HG03196 (cell line): ENCODE data around the gene ARL5C.
"Not testable (repeated sequence)": the region's sequence is repeated elsewhere in the genome, so short reads cannot be mapped to it uniquely, and the experiment has no call there.

Experiments
- ATAC-seq: cut with Tn5 transposase; IDR thresholded peaks from one replicate; pipeline ENCODE4 v1.9.1; 2021; ENCODE audit not compliant: unreplicated experiment

The ARL5C gene

DNA sequence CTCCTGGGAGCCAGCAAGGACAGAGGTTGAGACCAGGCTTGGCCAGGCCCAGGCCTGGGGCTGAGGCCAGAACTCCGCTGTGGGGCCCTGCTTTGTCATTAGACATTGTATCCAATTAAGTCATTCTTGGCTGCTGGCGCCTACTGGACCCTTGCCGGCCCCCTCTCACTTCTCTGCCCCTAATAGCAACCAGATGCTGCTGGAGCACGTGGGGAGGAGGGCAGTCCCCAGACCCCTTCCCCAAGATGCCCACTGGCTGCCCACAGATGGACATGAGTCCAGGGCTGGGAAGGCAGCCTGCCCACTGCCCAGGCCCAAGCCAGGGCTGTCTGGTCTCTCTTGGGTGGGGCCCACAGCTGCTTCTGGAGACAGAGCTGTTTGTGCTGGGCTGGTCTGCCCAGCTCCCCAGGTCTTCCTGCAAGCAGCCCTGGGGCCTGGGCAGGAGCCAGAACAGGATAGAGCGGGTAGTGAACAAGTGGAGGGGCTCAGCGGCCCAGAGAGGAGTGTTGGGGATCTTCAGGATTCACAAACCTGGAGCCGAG, 22.3 kb downstream of the ARL5C start:
- ATAC-seq: no peak

GRCh38 chr17:39141915-39142664, 23.9 kb downstream of the ARL5C start:
- ATAC-seq: no peak

DNA sequence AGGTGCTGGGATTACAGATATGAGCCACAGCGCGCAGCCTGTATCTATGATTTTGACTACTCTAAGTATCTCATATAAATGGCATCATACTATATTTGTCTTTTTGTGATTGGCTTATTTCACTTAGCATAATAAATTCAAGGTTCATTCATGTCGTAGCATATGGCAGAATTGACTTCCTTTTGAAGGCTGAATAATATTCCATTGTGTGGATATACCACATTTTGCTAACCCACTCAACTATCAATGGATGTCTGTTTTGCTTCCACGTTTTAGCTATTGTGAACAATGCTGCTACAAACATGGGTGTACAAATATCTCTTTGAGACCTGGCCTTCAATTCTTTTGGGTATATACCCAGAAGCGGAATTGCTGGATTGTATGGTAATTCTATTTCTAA, 24.7 kb downstream of the ARL5C start:
- ATAC-seq: no peak

GRCh38 chr17:39139561-39139960, 26.4 kb downstream of the ARL5C start:
- ATAC-seq: no peak

DNA sequence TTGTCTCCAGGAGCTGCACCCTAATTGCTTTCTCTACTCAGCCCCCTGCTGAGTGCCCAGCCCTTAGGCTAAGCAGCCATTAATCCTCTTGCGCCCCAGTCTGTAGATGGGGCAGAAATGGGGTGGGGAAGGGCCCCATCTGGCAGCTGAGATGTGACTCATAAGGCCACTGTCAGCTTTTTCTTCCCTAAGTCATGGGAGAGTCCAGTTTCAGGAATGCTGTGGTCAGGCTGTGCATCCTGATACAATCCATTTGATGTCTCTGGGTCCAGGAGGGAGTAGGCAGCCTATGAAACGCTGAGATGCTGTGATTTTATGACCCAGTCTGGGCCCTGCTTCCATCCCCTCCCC, 26.8 kb downstream of the ARL5C start:
- no peak for ATAC-seq

GRCh38 chr17:39138431-39139160, 27.4 kb downstream of the ARL5C start:
- ATAC-seq: no peak

DNA sequence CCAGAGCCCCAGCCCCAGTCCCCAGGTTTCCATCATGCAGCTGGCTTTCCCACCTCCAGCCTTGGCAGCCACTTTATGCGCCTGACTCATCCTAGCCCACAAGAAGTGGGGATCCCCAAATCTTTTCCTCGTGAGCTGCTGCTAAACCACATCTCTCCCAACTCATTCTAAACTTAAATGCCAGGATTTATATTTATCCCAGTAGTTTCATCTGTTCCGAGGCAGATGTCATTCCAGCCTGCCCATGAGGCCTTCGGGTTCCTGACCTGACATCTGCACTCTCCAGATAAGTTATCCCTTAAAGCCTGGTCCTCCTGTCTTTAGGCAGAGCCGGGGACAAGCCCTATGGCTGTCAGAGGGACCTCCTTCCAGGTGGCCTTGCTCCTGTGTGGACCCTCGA, 31.1 kb downstream of the ARL5C start:
- ATAC-seq: no peak

DNA sequence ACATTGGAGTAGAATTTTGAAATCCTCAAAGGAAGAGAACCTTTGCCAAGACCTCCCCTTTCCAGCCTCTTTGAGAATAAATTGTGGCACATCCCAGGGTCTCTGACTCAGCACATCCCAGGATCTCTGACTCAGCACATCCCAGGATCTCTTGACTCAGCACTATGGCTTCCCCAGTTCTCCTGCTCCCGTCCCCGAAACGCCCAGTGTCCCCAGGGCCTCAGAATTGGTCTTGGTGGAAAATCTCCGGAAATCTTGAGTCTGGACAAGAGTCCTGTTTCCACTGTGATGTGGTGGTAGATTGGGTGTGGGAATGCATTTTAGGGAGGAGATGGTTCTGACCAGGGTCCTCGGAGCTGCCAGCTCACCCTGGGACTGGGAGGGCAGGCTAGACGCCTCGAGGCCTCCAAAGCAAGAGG, 33.8 kb downstream of the ARL5C start:
- ATAC-seq: no peak

DNA sequence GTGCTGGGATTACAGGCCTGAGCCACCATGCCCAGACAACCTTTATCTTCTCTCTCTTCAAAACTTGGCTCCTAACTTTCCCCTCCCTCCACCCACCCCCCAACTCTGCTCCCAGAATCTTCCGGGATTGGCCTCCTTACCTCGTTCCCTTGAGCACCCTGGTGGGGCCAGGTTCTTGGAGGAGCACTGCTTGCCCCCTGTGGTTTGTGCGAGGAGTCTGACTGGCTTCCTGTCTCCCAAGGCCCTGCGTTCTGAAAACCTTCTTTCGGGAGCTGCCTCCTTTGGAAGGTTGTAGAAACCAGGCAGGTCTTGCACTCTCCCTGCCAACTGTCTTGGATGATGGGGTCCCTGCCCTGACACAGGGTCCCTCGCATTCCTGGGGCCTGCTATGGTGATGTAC, 34.3 kb downstream of the ARL5C start:
- ATAC-seq: no peak

GRCh38 chr17:39130205-39130604, 35.8 kb downstream of the ARL5C start:
- no peak for ATAC-seq

GRCh38 chr17:39129544-39129943, 36.4 kb downstream of the ARL5C start:
- not testable (repeated sequence) for ATAC-seq

DNA sequence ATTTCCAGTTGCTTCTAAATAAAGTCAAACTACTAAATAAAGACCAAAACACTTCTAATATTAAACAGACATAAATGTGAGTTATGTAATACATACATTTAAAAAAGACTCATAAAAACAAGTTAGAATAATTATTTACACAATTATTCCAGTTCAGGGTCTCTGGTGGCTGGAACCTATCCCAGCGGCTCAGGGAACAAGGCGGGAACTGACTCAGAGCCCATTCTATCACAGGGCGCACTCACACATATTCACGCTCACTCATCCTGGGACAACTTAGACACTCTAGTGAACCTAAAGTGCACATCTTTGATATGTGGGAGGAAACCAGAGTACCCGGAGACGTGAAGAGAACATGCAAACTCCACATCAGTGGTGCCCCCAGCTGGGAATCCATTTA, 39.5 kb downstream of the ARL5C start:
- no peak for ATAC-seq

DNA sequence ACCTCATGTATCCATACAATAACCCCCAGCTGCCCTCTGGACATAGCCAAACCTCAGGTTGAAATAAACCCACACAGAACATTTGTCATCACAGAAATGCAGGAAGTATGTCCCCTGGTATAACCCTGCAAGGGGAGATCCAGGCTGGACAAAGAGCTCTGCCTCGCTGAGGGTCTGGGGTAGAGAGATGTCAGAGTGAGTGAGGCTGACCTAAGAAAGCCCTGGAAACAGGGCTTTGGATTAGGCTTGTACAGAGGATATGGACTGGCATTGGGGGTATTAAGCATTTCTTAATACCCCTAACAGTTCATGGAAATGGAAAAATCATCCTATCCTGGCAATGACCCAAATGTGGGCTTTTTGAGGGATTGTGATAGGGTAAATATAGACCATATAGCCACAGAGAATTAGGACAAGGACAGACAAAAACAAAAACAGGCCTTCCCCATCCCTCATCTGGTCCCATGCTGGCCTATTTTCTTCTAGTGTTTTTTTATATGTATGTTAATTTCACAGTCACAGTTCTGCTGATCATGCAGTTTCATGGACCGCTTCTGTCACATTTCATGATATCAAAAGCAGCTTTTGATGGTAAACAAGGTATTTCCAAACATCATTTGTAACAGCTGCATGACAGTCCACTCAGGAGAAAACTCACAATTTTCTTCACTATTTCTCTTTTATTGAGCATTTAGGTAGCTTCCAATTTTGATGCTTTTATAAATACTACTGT, 40.7 kb downstream of the ARL5C start:
- no peak for ATAC-seq

GRCh38 chr17:39123627-39124026, 42.3 kb downstream of the ARL5C start:
- no peak for ATAC-seq

- ATAC-seq: no peak
Measured at GRCh38 chr17:39122991-39123390, 43.0 kb downstream of the ARL5C start.

GRCh38 chr17:39121919-39122318, 44.0 kb downstream of the ARL5C start:
- ATAC-seq: not testable (repeated sequence)

DNA sequence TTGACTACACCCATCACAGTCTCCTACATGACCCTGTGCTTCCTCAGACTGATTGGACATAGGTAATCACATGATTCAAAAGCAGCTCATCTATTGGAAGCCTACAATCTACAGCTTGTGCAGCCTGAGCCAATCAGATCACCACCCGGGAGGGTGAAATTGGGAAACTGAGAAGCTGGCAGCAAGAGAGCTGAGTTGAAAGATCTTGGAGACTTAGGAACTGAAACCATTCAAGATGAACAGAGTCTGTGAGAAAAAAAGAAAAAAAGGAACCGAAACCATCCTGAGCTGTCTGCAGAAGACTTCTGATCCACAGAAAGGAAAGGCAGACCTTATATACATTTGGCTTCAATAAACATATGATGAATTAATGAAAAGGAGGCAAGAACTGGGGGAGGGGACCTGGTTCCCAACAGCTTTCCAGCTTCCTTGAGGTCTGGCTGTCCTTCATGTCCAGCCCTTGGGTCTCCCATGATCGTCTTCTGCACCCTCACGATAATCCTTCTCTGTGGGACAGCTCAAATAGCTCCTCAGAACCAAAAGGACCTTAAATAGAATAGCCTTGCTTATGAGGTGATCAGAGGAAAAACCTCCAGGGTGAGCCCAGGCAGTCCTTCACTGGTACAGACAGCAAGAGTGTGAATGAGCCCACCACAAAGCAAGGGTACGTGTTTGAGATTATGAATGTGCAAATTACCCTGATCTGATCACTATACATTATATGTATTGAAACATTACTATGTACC, 47.1 kb downstream of the ARL5C start:
- ATAC-seq: peak; percentile 67

- ATAC-seq: no peak
Measured at GRCh38 chr17:39116224-39116623, 49.7 kb downstream of the ARL5C start.

GRCh38 chr17:39115135-39115534, 50.8 kb downstream of the ARL5C start:
- ATAC-seq: no peak

GRCh38 chr17:39114723-39115122, 51.2 kb downstream of the ARL5C start:
- no peak for ATAC-seq

DNA sequence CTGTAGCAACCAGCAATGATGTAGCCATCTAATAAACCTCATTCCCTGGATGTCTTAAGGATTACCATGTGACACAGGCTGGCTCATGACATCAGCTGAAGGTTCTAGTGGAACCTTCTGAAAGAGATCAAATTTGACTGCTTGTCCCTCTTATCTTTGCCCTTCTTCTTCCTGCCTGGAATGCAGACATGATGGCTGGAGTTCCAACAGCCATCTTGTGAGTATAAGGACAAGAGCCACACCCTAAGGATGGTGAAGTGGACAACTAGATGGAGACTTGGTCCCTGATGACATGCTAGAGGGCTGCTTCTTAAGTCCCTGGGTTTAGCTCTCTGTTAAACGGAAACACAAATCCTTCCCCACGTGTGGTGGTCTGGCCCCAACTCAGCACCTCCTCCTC, 52.1 kb downstream of the ARL5C start:
- no peak for ATAC-seq
